ENCODE measurements around the gene GDPD5. TPM values are rescaled to one million over a fixed set of nuclear protein-coding genes. Genes with fewer than 3 reads are reported as not detected.

The GDPD5 gene
- total and polyA plus RNA-seq, 12 donors = 4.1 to 110 (median 14.5) TPM

GRCh38 chr11:75463106-75463774, 62.5 kb downstream of the GDPD5 start:
- intact Hi-C loops (cut with DNase I) = no loop called here
- Histone ChIP-seq H3K9me3 (replicated peaks in 1 of 3) (no peaks in the 10 kb centered on the region), H3K36me3 (replicated peaks in 1 of 2) (no peaks in the 10 kb centered on the region), H3K27ac (peak overlapping the region in 2 of 5 donors; percentile 52 to 68), H3K27me3 (no peaks in the 10 kb centered on the region), H3K4me3 (no peak overlapping the region), H3K4me1 (replicated peaks in 1 of 2) (peaks cover 0 to 16% of the 10 kb centered on the region in 2 donors)
- peak in 2 of 7 donors; percentile 13 to 31 for DNase-seq
- TF ChIP-seq, protein P1, sequence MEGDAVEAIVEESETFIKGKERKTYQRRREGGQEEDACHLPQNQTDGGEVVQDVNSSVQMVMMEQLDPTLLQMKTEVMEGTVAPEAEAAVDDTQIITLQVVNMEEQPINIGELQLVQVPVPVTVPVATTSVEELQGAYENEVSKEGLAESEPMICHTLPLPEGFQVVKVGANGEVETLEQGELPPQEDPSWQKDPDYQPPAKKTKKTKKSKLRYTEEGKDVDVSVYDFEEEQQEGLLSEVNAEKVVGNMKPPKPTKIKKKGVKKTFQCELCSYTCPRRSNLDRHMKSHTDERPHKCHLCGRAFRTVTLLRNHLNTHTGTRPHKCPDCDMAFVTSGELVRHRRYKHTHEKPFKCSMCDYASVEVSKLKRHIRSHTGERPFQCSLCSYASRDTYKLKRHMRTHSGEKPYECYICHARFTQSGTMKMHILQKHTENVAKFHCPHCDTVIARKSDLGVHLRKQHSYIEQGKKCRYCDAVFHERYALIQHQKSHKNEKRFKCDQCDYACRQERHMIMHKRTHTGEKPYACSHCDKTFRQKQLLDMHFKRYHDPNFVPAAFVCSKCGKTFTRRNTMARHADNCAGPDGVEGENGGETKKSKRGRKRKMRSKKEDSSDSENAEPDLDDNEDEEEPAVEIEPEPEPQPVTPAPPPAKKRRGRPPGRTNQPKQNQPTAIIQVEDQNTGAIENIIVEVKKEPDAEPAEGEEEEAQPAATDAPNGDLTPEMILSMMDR (IDR thresholded peaks at IDR 0.05) = no peak
- no peak for TF ChIP-seq POLR2A (IDR thresholded peaks at IDR 0.05)
- 58 to 70% (median 64%) methylated on average over 8 to 11 of the region's 11 CpGs for whole genome bisulfite sequencing, 4 donors

- peak overlapping the region in 1 of 5 donors; percentile 52 for H3K27ac ChIP-seq
- no peak for DNase-seq
- H3K4me1 ChIP-seq (replicated peaks in 1 of 2) = peaks cover 0 to 7% of the 10 kb centered on the region in 2 donors
- H3K36me3 ChIP-seq (replicated peaks in 1 of 2) = no peaks in the 10 kb centered on the region
- no peak for TF ChIP-seq POLR2A (IDR thresholded peaks at IDR 0.05)
- TF ChIP-seq, protein P1 (IDR thresholded peaks at IDR 0.05) = no peak
- no peaks in the 10 kb centered on the region for H3K9me3 ChIP-seq (replicated peaks in 1 of 3)
- no peak overlapping the region for H3K4me3 ChIP-seq
- WGBS, 4 donors = 86 to 92% (median 89%) methylated on average over 5 of the region's 5 CpGs
- intact Hi-C loops (cut with DNase I) = no loop called here
- H3K27me3 ChIP-seq = no peaks in the 10 kb centered on the region
Measured at GRCh38 chr11:75462117-75462653, 63.6 kb downstream of the GDPD5 start.

GRCh38 chr11:75461151-75461550, 64.6 kb downstream of the GDPD5 start:
- peak in 5 of 7 donors; percentile 31 to 94 (median 43) for DNase-seq

GRCh38 chr11:75456596-75457183, 69.1 kb downstream of the GDPD5 start:
- H3K4me1 ChIP-seq (replicated peaks in 1 of 2) = peaks cover 0 to 14% of the 10 kb centered on the region in 2 donors
- intact Hi-C loops (cut with DNase I) = no loop called here
- no peaks in the 10 kb centered on the region for H3K27me3 ChIP-seq
- no peaks in the 10 kb centered on the region for H3K9me3 ChIP-seq (replicated peaks in 1 of 3)
- no peak overlapping the region for H3K27ac ChIP-seq
- 69 to 86% (median 79%) methylated on average over 8 to 14 of the region's 14 CpGs for WGBS, 4 donors
- H3K36me3 ChIP-seq (replicated peaks in 1 of 2) = no peaks in the 10 kb centered on the region
- no peak for TF ChIP-seq POLR2A (IDR thresholded peaks at IDR 0.05)
- TF ChIP-seq, protein P1 (IDR thresholded peaks at IDR 0.05) = no peak
- H3K4me3 ChIP-seq = no peak overlapping the region
- DNase-seq = no peak

More at GRCh38 chr11:75461151-75461550, 64.6 kb downstream of the GDPD5 start:
- Histone ChIP-seq H3K4me3 (no peak overlapping the region), H3K27me3 (no peaks in the 10 kb centered on the region), H3K9me3 (replicated peaks in 1 of 3) (no peaks in the 10 kb centered on the region), H3K4me1 (replicated peaks in 1 of 2) (peaks cover 0 to 7% of the 10 kb centered on the region in 2 donors), H3K36me3 (replicated peaks in 1 of 2) (no peaks in the 10 kb centered on the region), H3K27ac (peak overlapping the region in 1 of 5 donors; percentile 52)
- WGBS, 4 donors = 48 to 57% (median 54%) methylated on average over 6 of the region's 6 CpGs
- TF ChIP-seq POLR2A (IDR thresholded peaks at IDR 0.05) = no peak
- TF ChIP-seq, protein P1 (IDR thresholded peaks at IDR 0.05) = no peak
- intact Hi-C loops (cut with DNase I) = no loop called here

Data from adrenal gland (tissue), 12 donors.